Measurements from ENCODE around the gene SLC30A9.

Gene SLC30A9

DNA sequence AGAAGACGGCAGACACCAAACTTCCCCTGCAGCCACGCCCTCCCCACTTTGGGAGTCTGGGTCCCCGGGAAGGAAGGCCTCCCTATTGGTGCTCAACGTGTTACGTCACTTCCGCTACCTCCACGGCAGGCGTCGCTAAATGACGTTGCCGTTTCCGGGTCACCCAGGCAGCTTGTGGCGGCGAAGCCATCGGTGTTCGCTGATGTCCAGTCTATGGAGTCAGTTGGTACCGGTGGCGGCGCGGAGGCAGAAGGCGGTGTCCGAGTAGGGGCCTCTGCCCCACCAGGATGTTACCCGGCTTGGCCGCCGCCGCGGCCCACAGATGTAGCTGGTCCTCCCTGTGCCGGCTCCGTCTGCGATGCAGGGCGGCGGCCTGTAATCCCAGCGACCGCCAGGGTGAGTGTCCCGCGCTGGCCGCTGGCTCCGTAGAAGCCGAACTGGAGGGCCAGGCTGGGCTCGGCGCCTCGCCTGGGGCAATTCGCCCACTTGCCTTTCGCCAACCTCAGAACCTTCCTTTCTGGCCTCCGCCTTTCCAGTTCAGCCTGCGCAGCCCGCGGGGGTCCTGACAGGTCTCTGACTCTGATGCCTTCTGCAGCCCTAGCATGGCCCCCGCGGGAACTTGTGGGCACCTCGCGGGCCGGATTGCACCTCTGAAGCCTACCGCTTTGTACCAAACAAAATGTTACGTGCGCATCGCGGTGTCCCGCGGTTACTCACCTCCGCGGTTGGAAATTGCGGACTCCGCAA is at the start of gene SLC30A9:
Gene SLC30A9, plus strand, starts transcription at position 166 of the 747 bp plus-strand sequence. Its CDS starts 122 bp downstream, at position 288.
- DNase-seq: peak; percentile 93

DNA sequence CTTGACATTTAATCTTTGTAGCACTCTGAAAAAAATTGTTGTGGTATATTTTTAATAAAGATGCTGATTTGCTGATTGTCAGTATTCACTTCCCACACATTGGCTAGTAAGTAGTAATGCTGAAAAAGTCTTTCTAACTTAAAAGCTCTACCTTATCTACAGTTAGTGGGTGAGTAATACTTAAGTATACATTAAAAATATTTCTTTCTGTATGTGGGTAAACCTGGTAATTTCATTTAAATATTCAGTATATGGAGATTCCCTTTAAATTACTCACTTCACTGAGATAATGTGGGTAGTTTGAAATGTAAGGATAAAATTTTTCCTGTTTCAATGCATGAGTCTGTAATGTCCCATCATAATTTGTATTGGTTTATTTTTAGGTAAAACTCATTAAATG is 49.5 kb upstream of the SLC30A9 start:
- DNase-seq: no peak

- no peak for DNase-seq
These were observed 46.8 kb upstream of the SLC30A9 start for GRCh38 chr4:41943506-41943905.

GRCh38 chr4:41944089-41944488 is 46.2 kb upstream of the SLC30A9 start:
- no peak for DNase-seq

DNA sequence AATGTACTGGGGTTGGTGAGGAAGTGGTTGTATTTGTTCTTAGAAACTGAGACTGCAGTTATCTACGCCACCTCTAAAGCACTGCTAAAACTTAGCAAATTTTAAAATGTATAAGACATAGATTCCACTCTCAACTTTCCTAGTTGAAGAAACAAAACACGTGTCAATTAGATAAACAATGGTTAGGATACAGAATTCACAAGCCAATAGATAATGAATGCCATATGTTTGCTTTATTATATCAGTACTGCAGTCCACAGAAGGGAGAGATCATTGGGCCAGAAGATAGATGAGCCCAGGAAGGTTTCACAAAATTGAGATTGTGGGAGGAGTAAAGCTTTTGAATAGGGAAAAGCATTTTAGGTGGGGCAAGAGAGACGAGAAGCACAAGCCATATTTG is 40.8 kb upstream of the SLC30A9 start:
- no peak for DNase-seq

GRCh38 chr4:41957634-41958033 is 32.7 kb upstream of the SLC30A9 start:
- DNase-seq: peak; percentile 15

DNA sequence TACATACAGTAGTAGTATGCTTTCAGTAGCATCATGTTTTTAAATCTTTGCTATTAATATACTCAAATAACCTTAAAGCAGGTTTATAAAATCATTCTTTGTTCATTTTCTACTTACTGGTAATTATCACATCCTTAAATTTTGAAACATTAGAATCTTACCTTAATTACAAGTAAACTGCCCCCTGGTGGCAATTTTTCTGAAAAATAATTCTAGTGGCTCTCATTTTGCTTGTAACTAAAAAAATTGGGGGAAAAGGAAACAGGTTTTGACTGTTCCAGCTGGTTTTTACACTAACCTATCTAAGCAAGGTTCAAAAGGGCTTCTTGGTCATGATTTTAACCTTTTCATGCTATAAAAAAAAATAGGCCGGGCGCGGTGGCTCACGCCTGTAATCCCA is 27.2 kb upstream of the SLC30A9 start:
- peak; percentile 12 for DNase-seq

GRCh38 chr4:41964401-41964800 is 25.9 kb upstream of the SLC30A9 start:
- DNase-seq: no peak

DNA sequence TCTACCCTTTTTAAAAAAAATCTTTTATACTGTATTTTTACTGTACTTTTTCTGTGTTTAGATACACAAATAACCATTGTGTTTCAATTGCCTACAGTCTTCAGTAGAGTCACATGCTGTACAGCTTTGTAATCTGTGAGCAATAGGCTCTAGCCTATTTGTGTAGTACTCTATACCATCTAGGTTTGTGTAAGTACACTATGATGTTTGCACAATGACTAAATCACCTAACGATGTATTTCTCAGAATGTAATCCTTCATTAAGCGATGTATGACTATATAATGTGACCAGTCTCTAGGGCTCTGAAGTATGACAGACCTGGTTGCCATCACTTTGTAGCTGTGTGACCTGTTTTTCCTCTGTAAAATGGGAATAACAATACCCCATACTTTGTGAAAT is 22.9 kb upstream of the SLC30A9 start:
- no peak for DNase-seq

- no peak for DNase-seq
These were observed 20.7 kb upstream of the SLC30A9 start for GRCh38 chr4:41969671-41970070.

DNA sequence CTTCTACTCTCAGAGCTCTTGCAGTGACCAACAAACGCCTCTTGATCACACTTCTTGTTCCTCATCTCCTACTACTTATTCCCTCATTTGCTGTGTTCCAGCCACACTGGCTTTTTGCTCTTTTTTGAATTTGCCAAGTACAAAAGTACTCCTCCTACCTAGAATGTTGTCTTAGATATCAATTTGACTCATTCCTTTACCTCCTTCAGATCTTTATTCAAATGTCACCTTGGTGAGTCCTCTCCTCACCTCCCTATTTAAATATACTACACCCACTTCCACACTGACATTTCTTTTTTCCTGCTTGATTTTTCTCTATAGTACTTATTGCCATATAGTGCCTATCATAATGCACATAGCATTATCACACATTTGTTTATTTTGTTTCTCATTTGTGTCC is 15.0 kb upstream of the SLC30A9 start:
- no peak for DNase-seq

DNA sequence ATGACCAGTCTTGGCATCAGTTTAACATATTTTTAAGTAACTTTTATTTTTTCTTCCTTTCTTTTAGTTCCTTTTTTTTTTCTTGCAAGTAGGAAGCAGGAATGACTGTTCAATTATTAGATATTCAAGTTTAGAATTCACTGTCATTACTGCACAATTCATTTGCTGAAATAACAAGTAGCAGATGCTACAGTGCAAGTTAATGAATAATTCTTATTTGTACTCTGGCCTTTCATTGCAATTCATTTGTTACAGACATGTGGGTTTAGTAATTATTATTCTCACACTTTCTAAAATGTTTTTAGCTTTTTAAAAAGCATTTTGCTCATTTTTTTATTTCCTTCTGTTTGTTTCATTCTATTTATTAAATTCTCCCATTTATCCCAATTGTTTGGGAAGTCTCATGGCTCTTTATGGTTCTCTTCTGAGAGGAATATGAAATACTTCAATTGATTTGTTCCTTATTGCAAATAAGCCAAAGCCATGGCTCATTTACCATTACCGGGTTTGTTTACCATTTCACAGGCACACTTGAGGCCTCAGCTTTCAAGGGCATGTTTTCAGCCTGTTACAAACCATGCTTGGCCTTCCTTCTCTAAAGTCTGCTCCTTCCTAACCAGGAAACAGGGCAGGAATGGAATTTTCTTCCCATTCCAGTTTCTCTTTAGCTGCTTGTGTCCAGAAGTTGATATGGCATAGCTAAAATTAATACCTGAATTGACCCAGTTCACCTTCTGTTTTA is 13.4 kb upstream of the SLC30A9 start:
- no peak for DNase-seq

DNA sequence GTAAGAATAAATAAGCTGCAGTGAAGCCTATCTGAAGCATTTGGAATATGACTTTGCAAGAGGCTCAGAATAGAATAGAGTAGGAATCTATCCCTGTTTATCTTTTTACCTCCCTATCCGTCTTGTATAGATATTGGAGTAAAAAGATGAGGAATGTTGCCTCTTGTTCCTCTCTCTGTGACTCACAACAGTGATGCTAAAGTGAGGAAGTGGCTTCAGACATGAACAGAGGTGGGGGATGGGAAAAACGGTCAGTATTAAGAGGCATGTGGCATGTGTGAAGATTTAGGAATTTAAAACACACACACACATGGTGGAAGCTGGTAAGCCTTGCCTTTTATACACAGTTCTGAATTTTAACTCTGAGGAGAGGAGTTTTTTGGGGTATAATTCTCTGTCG is 12.6 kb upstream of the SLC30A9 start:
- no peak for DNase-seq

GRCh38 chr4:41981456-41981855 is 8.9 kb upstream of the SLC30A9 start, which contains the start of gene DCAF4L1:
Gene DCAF4L1 (plus strand): TSS chr4:41981756. CDS start chr4:41981793, 37 bp downstream.
- DNase-seq: no peak

GRCh38 chr4:41982716-41983115 is 7.6 kb upstream of the SLC30A9 start:
- DNase-seq: no peak

DNA sequence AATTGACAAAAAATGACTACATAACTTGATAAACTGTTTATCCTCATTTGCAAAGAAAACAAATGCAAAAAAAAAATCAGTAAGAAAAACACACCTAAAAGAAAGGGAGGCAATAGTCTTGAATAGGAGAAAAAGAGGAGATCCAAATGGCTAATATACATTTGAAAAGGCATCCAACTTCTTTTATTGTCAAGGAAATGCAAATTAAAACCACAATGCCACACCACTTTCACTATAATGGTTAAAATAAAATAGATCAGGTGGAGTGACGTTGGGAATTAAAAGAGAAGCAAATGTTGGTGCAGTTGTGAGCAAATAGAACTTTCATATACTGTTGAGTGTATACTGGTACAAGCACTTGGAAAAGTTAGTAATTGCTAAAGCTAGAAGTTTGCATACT is 5.2 kb upstream of the SLC30A9 start:
- no peak for DNase-seq

DNA sequence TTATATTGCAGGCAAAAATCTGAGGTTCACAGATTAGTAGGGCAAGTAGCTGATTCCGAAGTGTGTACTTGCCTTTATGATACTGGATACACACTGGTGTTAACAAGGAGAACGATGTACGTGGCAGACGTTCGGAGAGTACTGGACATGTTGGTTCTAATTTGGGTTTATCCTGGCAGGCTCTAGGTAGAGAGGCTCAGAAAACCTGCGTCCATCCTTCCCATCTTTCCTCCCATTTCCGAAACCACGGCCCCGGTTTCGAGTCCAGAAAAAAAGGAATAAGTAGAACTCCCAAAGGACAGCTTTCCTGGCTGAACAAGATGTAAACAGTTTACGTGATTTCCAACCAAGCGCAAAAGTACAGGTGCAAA is 351 bp upstream of the SLC30A9 start:
- no peak for DNase-seq

DNA sequence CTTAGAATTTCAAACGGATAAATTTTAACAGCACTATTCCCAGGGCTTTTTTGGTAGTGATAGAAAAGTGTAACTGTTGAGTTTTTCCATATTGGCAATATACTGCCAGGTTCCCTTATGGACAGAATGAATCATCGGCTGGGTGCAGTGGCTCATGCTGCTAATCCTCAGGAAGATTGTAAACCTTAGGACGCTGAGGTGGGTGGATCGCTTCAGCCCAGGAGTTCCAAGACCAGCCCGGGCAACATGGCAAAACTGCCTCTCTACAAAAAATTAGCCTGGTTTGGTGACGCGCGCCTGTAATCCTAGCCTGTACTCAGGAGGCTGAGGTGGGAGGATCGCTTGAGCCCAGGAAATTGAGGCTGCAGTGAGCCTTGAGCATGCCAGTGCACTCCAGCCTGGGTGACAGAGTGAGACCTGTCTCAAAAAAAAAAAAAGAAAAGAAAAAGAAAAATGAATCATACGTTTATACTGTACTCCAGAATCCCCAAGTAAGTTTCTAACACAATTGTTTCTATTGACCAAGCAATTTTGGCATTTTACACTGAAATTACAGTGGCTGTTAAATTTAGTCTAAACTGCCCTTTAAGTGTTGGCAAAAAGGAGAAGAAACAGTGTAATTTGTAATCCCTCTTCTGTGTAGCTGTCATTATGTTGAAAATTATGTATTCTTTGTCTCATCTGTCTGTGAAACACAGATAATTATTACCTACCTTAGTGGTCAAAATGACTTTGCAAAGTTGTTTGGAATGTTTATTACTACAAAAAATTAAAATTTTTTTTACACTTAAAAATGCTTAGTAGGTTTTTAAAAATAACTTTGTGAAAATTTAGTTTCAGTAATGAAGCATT is 1.8 kb downstream of the SLC30A9 start:
- no peak for DNase-seq

GRCh38 chr4:41992967-41993857 is 2.9 kb downstream of the SLC30A9 start:
- no peak for DNase-seq

DNA sequence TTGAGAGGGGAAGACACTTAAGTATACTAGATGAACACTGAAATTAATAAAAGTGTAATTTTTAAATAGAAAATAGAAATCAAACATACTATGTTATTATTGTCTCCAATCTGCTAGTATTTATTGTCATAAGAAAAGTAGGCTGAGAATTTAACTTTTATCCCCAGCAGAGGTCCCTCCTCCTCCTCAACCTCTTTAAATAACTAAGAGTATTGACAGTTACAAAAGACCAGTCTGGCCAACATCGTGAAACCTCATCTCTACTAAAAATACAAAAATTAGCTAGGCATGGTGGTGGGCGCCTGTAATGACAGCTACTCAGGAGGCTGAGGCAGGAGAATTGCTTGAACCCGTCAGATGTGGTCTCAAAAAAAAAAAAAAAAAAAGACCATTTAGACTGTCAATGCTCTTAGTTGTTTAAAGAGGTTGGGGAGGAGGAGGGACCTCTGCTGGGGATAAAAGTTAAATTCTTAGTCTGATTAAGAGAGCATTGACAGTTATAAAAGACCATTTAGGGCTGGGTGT is 4.2 kb downstream of the SLC30A9 start:
- no peak for DNase-seq

DNA sequence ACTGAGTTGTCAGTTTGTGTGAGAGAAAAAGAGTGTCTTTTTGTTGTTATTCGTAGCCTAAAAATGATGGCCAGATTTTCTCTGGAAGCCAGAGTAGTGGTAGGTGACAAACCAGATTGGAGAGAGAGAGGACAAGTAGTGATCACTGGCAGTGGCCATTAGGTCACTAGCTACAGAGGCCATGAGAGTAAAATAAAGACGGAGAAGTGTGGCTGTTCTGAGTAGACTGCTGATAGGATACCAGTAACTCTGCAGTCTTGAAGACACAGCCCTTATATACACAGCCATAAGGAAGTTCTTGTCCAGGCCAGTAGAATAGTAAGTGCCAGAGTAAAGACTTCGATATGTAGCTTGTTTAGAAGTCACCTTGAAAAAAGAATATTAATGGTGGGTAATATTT is 7.7 kb downstream of the SLC30A9 start:
- DNase-seq: no peak

GRCh38 chr4:41999321-41999720 is 9.0 kb downstream of the SLC30A9 start:
- no peak for DNase-seq
